ENCODE data around the gene GPR161. TPM values are rescaled to one million over a fixed set of nuclear protein-coding genes. Genes with fewer than 3 reads are reported as not detected.
A peak's percentile ranks its signal among the peaks of the same experiment; 100 is the strongest.

The GPR161 gene
- total RNA-seq, 1 experiment from 2014 or later: 6.6 TPM

GRCh38 chr1:168135921-168136708 lies 615 bp downstream of the GPR161 start:
- H3K27ac Mint-ChIP-seq (ENCODE audit: low read depth, unreplicated experiment): no peak overlapping the region
- TF ChIP-seq CTCF (IDR thresholded peaks at IDR 0.05; ENCODE audit: unreplicated experiment): no peak
- BruUV-seq (replicated peaks): no TSS peak
- no peaks in the 10 kb centered on the region for H3K36me3 Mint-ChIP-seq (ENCODE audit: insufficient read depth, unreplicated experiment)
- peaks cover 15% of the 10 kb centered on the region for H3K4me1 Mint-ChIP-seq (ENCODE audit: insufficient read depth, unreplicated experiment)
- ChIA-PET POLR2A (interaction anchor here (1.1 to 3.4 kb wide), 8 partner anchors 10 to 200 kb away, joined by 3 to 14 read pairs (median 6); partner anchors contain the start of genes DCAF6, MPC2 and SFT2D2), CTCF (interaction anchor here (0.9 to 3.5 kb wide), 10 partner anchors 9 to 448 kb away, joined by 3 to 26 read pairs (median 8); no protein-coding TSS in a partner anchor)
- DNase-seq (ENCODE audit: unreplicated experiment): peak; percentile 53
- H3K27me3 Mint-ChIP-seq (ENCODE audit: insufficient read depth, unreplicated experiment): no peaks in the 10 kb centered on the region
- H3K9me3 Mint-ChIP-seq (ENCODE audit: unreplicated experiment): no peaks in the 10 kb centered on the region
- peak overlapping the region; percentile 87 for H3K4me3 Mint-ChIP-seq (ENCODE audit: unreplicated experiment)
- intact Hi-C loops (cut with micrococcal nuclease): loop anchor here (2.0 kb wide), 2 partner anchors 43 kb away; partner anchors contain the start of gene TIPRL

- POLR2A ChIA-PET: interaction anchor here (0.6 to 3.4 kb wide), 8 partner anchors 10 to 199 kb away, joined by 3 to 14 read pairs (median 4); partner anchors contain the start of genes DCAF6, MPC2, SFT2D2 and TIPRL
- no peak for DNase-seq (ENCODE audit: unreplicated experiment)
Measured at GRCh38 chr1:168135116-168135920, 1.4 kb downstream of the GPR161 start.

GRCh38 chr1:168134642-168135041 lies 2.1 kb downstream of the GPR161 start:
- intact Hi-C loops (cut with micrococcal nuclease): no loop called here
- no peak for DNase-seq (ENCODE audit: unreplicated experiment)
- Mint-ChIP-seq H3K4me1 (ENCODE audit: insufficient read depth, unreplicated experiment) (peaks cover 15% of the 10 kb centered on the region), H3K4me3 (ENCODE audit: unreplicated experiment) (peak overlapping the region; percentile 87), H3K9me3 (ENCODE audit: unreplicated experiment) (no peaks in the 10 kb centered on the region), H3K27ac (ENCODE audit: low read depth, unreplicated experiment) (no peak overlapping the region), H3K36me3 (ENCODE audit: insufficient read depth, unreplicated experiment) (no peaks in the 10 kb centered on the region), H3K27me3 (ENCODE audit: insufficient read depth, unreplicated experiment) (no peaks in the 10 kb centered on the region)
- ChIA-PET POLR2A (interaction anchor here (0.6 to 2.2 kb wide), 4 partner anchors 18 to 44 kb away, joined by 3 to 10 read pairs (median 6); partner anchors contain the start of gene TIPRL), CTCF (interaction anchor here (0.7 to 3.5 kb wide), 11 partner anchors 10 to 590 kb away, joined by 3 to 26 read pairs (median 5); no protein-coding TSS in a partner anchor)
- TF ChIP-seq CTCF (IDR thresholded peaks at IDR 0.05; ENCODE audit: unreplicated experiment): no peak
- no TSS peak for BruUV-seq (replicated peaks)

More at GRCh38 chr1:168135116-168135920, 1.4 kb downstream of the GPR161 start:
- Mint-ChIP-seq H3K9me3 (ENCODE audit: unreplicated experiment) (no peaks in the 10 kb centered on the region), H3K36me3 (ENCODE audit: insufficient read depth, unreplicated experiment) (no peaks in the 10 kb centered on the region), H3K4me1 (ENCODE audit: insufficient read depth, unreplicated experiment) (peaks cover 15% of the 10 kb centered on the region), H3K27me3 (ENCODE audit: insufficient read depth, unreplicated experiment) (no peaks in the 10 kb centered on the region), H3K27ac (ENCODE audit: low read depth, unreplicated experiment) (no peak overlapping the region), H3K4me3 (ENCODE audit: unreplicated experiment) (peak overlapping the region; percentile 87)
- intact Hi-C loops (cut with micrococcal nuclease): no loop called here
- no peak for TF ChIP-seq CTCF (IDR thresholded peaks at IDR 0.05; ENCODE audit: unreplicated experiment)
- BruUV-seq (replicated peaks): TSS peak; percentile 18
- CTCF ChIA-PET: interaction anchor here (0.7 to 3.5 kb wide), 13 partner anchors 10 to 590 kb away, joined by 3 to 26 read pairs (median 5); no protein-coding TSS in a partner anchor

Measured in MCF 10A (cell line).